Fibroblast of villous mesenchyme (primary cell): ENCODE data around the gene TSGA10IP. TPM values are rescaled to one million over a fixed set of nuclear protein-coding genes. Genes with fewer than 3 reads are reported as not detected.

Source experiments
- DNase-seq: peaks from one replicate; pipeline ENCODE4 v3.0.0-alpha.2; 2010; ENCODE audit warnings: low read depth
- H3K4me3 ChIP-seq: 2 replicates; pipeline ENCODE4 v1.5.1; 2011; ENCODE audit warnings: low read depth, mild to moderate bottlenecking, low read length
- CTCF ChIP-seq: IDR thresholded peaks from 2 replicates; pipeline ENCODE4 v1.5.1; 2012; ENCODE audit warnings: low read depth, mild to moderate bottlenecking, low read length; ENCODE audit not compliant: insufficient read depth
- total RNA-seq: library from RNA; depleted of rRNA; stranded (reverse); fragments of >200 nt; gene quantifications from 2 replicates; pipeline ENCODE4 v1.2.3, GENCODE V29; 2012

Gene TSGA10IP
- total RNA-seq, 1 donor = not detected

GRCh38 chr11:65964906-65965305 is 19.6 kb downstream of the TSGA10IP start:
- no peak for TF ChIP-seq CTCF
- DNase-seq = no peak
- H3K4me3 ChIP-seq = no peak overlapping the region

- no peak for DNase-seq
- no peak overlapping the region for H3K4me3 ChIP-seq
- TF ChIP-seq CTCF = no peak
These were observed 20.9 kb downstream of the TSGA10IP start for GRCh38 chr11:65965986-65966762.

DNA sequence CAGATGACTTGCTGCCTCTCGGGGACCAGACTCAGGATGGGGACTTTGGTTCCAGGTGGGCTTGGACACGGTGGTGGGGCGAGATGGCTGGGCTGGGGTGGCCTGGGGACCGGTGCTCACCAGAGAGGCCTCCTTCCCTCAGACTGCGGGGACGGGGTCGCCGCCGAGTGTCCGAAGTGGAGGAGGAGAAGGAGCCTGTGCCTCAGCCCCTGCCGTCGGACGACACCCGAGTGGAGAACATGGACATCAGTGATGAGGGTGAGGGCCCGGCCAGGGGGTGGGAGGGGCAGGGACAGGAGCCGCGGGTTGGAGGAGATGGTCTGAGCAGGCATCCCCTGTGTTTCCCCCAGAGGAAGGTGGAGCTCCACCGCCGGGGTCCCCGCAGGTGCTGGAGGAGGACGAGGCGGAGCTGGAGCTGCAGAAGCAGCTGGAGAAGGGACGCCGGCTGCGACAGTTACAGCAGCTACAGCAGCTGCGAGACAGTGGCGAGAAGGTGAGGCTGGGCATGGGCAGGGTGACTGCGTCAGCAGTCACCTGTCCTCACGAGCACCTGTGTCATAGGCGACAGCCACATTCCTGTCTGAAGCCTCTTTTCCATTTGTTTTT is 22.2 kb downstream of the TSGA10IP start:
- H3K4me3 ChIP-seq = no peak overlapping the region
- DNase-seq = no peak
- TF ChIP-seq CTCF = no peak

- no peak overlapping the region for H3K4me3 ChIP-seq
- no peak for DNase-seq
- no peak for TF ChIP-seq CTCF
These were observed 23.6 kb downstream of the TSGA10IP start for GRCh38 chr11:65968600-65969482.

DNA sequence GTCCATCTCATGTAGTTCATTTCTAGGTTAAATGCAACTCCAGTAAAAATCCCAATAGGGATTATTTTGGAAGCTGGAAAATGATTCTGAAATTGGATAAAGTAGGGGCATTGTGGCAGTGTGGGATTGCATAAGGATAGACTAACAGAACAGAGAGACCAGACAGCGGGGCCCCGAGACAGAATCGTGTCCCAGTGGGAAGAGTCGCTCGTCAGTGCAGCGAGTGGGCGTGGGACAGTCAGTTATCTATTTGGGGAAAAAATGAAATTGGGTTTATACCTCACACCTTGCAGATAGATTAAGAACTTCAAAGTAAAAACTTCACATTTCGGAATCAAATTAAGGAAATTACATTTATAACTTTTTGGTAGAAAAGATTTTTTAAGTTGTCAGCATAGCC is 26.8 kb downstream of the TSGA10IP start:
- no peak overlapping the region for H3K4me3 ChIP-seq
- no peak for TF ChIP-seq CTCF
- DNase-seq = no peak

- H3K4me3 ChIP-seq = no peak overlapping the region
- TF ChIP-seq CTCF = no peak
- DNase-seq = no peak
These were observed 28.3 kb downstream of the TSGA10IP start for GRCh38 chr11:65973439-65974110.
